Panc1 (cell line): ENCODE data around the gene BACE2. TPM values are rescaled to one million over a fixed set of nuclear protein-coding genes. Genes with fewer than 3 reads are reported as not detected.

Experiments used
- microRNA-seq: library from miRNA; unstranded; fragments of <30 nt; microRNA quantifications from one replicate; pipeline ENCODE4 v1.1.0, GENCODE V29; 2020; ENCODE audit not compliant: unreplicated experiment
- total RNA-seq: library from RNA; stranded (reverse); gene quantifications from one replicate; pipeline ENCODE4 v1.2.1, GENCODE V29; 2021; ENCODE audit not compliant: unreplicated experiment

BACE2 gene
- total RNA-seq, 1 experiment from 2014 or later = 16.3 TPM

Small RNAs within 50 kb of the gene (microRNA-seq; reads per million reads assigned to microRNA genes)
- gene MIR3197 = not detected

Other genes with a start within 250 kb of the BACE2 start
- gene FAM3B, start 148.6 kb downstream of the BACE2 start, total RNA-seq = not detected
- 56.7 TPM for gene MX2, start 193.9 kb downstream of the BACE2 start, total RNA-seq